ENCODE measurements around the gene GABARAPL1.
A peak's percentile ranks its signal among the peaks of the same experiment; 100 is the strongest.

GABARAPL1 gene

DNA sequence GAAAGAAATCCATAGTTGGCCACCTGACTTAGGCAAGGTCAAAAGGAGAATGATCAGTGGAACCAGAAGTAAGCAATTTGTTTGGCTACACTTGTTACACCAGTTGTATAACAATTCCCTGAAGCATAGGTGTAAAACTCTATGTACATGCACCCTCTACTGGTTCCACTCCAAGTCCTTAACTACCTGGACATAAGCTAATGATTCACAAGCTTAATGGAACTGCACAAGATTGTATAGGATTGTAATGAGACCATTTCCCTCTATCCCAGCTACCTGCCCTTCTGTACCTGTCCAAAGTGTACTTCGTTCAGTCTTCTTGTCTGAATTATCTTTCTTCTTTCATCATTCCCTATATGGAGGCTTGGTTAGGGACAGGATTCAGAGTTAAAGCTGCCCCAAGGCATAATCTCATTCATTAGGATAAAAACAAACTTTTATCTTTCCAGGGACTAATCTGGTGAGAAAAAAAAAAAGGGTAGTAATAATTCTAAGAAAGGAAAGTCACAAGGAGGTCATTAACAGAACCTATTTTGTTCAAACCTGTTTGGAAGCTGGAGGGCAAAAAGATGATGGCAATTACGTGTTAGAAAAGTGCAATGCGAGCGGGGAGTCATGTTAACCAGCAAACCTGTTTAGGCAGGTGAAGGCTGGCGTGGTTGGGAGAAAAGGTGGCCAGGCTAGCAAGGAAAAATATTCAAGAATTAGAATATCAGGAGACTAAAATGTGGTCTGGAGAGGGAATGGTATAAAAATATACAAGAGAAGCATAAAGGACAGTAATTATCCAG lies 36.6 kb upstream of the GABARAPL1 start:
- H3K27me3 ChIP-seq (ENCODE audit: control insufficient read depth in 3 of 3, insufficient read depth in 3 of 3, low read depth in 1 of 3, low read length in 3 of 3), result peaks cover 0 to 12% (median 0%) of the 10 kb centered on the region in 3 experiments
- no CpG with 5 or more reads among the region's 5 CpGs for WGBS, 2 donors (ENCODE audit: extremely low coverage in 2 of 2, insufficient read length in 2 of 2, insufficient replicate concordance in 1 of 2)
- no peak overlapping the region for H2BK12ac ChIP-seq (ENCODE audit: low read length)
- H3K14ac ChIP-seq (ENCODE audit: low read length), result no peak overlapping the region
- H3K4me2 ChIP-seq (ENCODE audit: insufficient read depth, low read length, poor library complexity, severe bottlenecking), result no peak overlapping the region
- H2AFZ ChIP-seq (ENCODE audit: low read length), result no peak overlapping the region
- no peaks in the 10 kb centered on the region for H3K79me1 ChIP-seq (ENCODE audit: low read depth, low read length)
- no peak overlapping the region for H2BK5ac ChIP-seq (ENCODE audit: low read length)
- H3K9ac ChIP-seq (ENCODE audit: low read depth, low read length, poor library complexity), result no peak overlapping the region
- H4K91ac ChIP-seq (ENCODE audit: low read depth, low read length, poor library complexity), result no peak overlapping the region
- no peaks in the 10 kb centered on the region for H3K4me1 ChIP-seq (ENCODE audit: control insufficient read depth in 2 of 2, insufficient read depth in 1 of 2, low read depth in 1 of 2, low read length in 2 of 2)
- DNase-seq (ENCODE audit: low spot score), result no peak
- H2AK5ac ChIP-seq (ENCODE audit: low read depth, low read length), result no peak overlapping the region
- H3K18ac ChIP-seq (ENCODE audit: low read length), result no peak overlapping the region
- no peak overlapping the region for H3K27ac ChIP-seq (replicated peaks; ENCODE audit: low read length)
- no peak overlapping the region for H2BK120ac ChIP-seq (ENCODE audit: low read depth, low read length)
- H3K23ac ChIP-seq (ENCODE audit: low read depth, low read length, poor library complexity), result no peak overlapping the region
- H2BK15ac ChIP-seq (ENCODE audit: low read length), result no peak overlapping the region
- H3K9me3 ChIP-seq (replicated peaks in 1 of 2; ENCODE audit: control insufficient read depth in 2 of 2, insufficient read depth in 1 of 2, low read depth in 1 of 2, low read length in 2 of 2), result no peaks in the 10 kb centered on the region
- no peak overlapping the region for H3K4me3 ChIP-seq (ENCODE audit: low read length in 2 of 2)
- H3K4ac ChIP-seq (ENCODE audit: low read length), result no peak overlapping the region
- H4K8ac ChIP-seq (ENCODE audit: low read depth, low read length), result no peak overlapping the region
- H3K36me3 ChIP-seq (replicated peaks in 1 of 2; ENCODE audit: control insufficient read depth in 2 of 2, insufficient read depth in 2 of 2, low read length in 2 of 2), result no peaks in the 10 kb centered on the region

DNA sequence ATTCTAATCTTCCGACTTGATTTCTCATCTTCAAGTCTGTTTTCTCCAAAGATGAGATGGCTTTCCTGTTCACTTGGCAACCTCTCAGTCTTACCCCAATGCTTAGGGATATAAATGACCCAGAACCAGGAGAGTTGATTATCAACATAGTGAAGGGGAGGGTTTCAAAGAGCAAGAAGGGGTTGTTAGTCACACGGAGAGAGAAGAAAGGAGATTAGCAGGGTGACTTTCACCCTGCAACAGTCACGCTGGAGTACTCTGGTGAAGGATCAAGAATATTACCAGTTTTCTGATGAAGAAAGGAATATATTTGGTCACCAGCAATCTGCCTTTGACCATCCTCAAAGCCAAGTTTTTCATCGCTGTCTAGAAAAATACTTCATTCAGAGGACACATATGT lies 33.9 kb upstream of the GABARAPL1 start, which contains the start of gene TMEM52B:
Gene TMEM52B, plus strand, starts transcription at position 212 of the 400 bp plus-strand sequence. CDS start 543 bp downstream, outside the sequence.
- Histone ChIP-seq H3K14ac (ENCODE audit: low read length) (no peak within 1 kb of the TSS), H3K4me2 (ENCODE audit: insufficient read depth, low read length, poor library complexity, severe bottlenecking) (no peak within 1 kb of the TSS), H3K27me3 (ENCODE audit: control insufficient read depth in 3 of 3, insufficient read depth in 3 of 3, low read depth in 1 of 3, low read length in 3 of 3) (peaks cover 0 to 12% (median 0%) of the 10 kb centered on the region in 3 experiments), H4K91ac (ENCODE audit: low read depth, low read length, poor library complexity) (no peak within 1 kb of the TSS), H2BK15ac (ENCODE audit: low read length) (no peak within 1 kb of the TSS), H3K27ac (replicated peaks; ENCODE audit: low read length) (no peak within 1 kb of the TSS), H3K9ac (ENCODE audit: low read depth, low read length, poor library complexity) (no peak within 1 kb of the TSS), H2BK120ac (ENCODE audit: low read depth, low read length) (no peak within 1 kb of the TSS), H3K18ac (ENCODE audit: low read length) (no peak within 1 kb of the TSS), H3K23ac (ENCODE audit: low read depth, low read length, poor library complexity) (no peak within 1 kb of the TSS), H3K4ac (ENCODE audit: low read length) (no peak within 1 kb of the TSS), H3K9me3 (replicated peaks in 1 of 2; ENCODE audit: control insufficient read depth in 2 of 2, insufficient read depth in 1 of 2, low read depth in 1 of 2, low read length in 2 of 2) (no peaks in the 10 kb centered on the region), H3K4me1 (ENCODE audit: control insufficient read depth in 2 of 2, insufficient read depth in 1 of 2, low read depth in 1 of 2, low read length in 2 of 2) (no peaks in the 10 kb centered on the region), H2BK12ac (ENCODE audit: low read length) (no peak within 1 kb of the TSS), H3K4me3 (ENCODE audit: low read length in 2 of 2) (no peak within 1 kb of the TSS), H3K79me1 (ENCODE audit: low read depth, low read length) (no peaks in the 10 kb centered on the region), H3K36me3 (replicated peaks in 1 of 2; ENCODE audit: control insufficient read depth in 2 of 2, insufficient read depth in 2 of 2, low read length in 2 of 2) (no peaks in the 10 kb centered on the region), H4K8ac (ENCODE audit: low read depth, low read length) (no peak within 1 kb of the TSS), H2BK5ac (ENCODE audit: low read length) (no peak within 1 kb of the TSS), H2AK5ac (ENCODE audit: low read depth, low read length) (no peak within 1 kb of the TSS), H2AFZ (ENCODE audit: low read length) (peak within 1 kb of the TSS; percentile 35)
- DNase-seq (ENCODE audit: low spot score), result no peak
- no CpG with 5 or more reads among the region's 4 CpGs for WGBS, 2 donors (ENCODE audit: extremely low coverage in 2 of 2, insufficient read length in 2 of 2, insufficient replicate concordance in 1 of 2)

DNA sequence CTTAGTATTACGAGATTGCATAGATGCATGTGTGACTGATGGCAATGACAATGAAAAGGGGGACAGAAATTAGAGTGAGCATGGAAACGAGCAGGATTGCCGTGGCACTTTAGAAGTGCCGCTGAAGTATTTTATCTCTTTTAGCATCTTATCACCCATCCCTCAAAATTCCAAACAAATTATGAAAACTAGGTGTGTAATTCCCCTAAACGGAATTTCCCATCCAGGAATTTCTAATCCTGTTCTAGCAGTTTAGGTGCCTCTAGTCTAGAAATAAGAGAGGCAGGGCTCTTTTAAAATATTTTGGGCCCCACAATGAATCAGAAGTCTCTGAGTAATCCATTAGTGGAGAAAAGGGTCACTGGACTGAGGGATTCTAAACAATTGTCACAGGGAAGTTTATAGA lies 32.9 kb upstream of the GABARAPL1 start:
- H2AFZ ChIP-seq (ENCODE audit: low read length), result no peak overlapping the region
- no peak overlapping the region for H3K18ac ChIP-seq (ENCODE audit: low read length)
- no CpG with 5 or more reads among the region's 5 CpGs for WGBS, 2 donors (ENCODE audit: extremely low coverage in 2 of 2, insufficient read length in 2 of 2, insufficient replicate concordance in 1 of 2)
- no peak overlapping the region for H4K8ac ChIP-seq (ENCODE audit: low read depth, low read length)
- no peak for DNase-seq (ENCODE audit: low spot score)
- no peak overlapping the region for H2BK12ac ChIP-seq (ENCODE audit: low read length)
- no peak overlapping the region for H2BK15ac ChIP-seq (ENCODE audit: low read length)
- H4K91ac ChIP-seq (ENCODE audit: low read depth, low read length, poor library complexity), result no peak overlapping the region
- no peak overlapping the region for H3K4me3 ChIP-seq (ENCODE audit: low read length in 2 of 2)
- H3K27me3 ChIP-seq (ENCODE audit: control insufficient read depth in 3 of 3, insufficient read depth in 3 of 3, low read depth in 1 of 3, low read length in 3 of 3), result peaks cover 0 to 12% (median 0%) of the 10 kb centered on the region in 3 experiments
- peaks cover 1% of the 10 kb centered on the region for H3K79me1 ChIP-seq (ENCODE audit: low read depth, low read length)
- H3K27ac ChIP-seq (replicated peaks; ENCODE audit: low read length), result no peak overlapping the region
- no peak overlapping the region for H2AK5ac ChIP-seq (ENCODE audit: low read depth, low read length)
- no peak overlapping the region for H3K9ac ChIP-seq (ENCODE audit: low read depth, low read length, poor library complexity)
- no peak overlapping the region for H3K23ac ChIP-seq (ENCODE audit: low read depth, low read length, poor library complexity)
- H3K4me2 ChIP-seq (ENCODE audit: insufficient read depth, low read length, poor library complexity, severe bottlenecking), result no peak overlapping the region
- H2BK120ac ChIP-seq (ENCODE audit: low read depth, low read length), result no peak overlapping the region
- H2BK5ac ChIP-seq (ENCODE audit: low read length), result no peak overlapping the region
- no peak overlapping the region for H3K4ac ChIP-seq (ENCODE audit: low read length)
- no peaks in the 10 kb centered on the region for H3K4me1 ChIP-seq (ENCODE audit: control insufficient read depth in 2 of 2, insufficient read depth in 1 of 2, low read depth in 1 of 2, low read length in 2 of 2)
- no peaks in the 10 kb centered on the region for H3K9me3 ChIP-seq (replicated peaks in 1 of 2; ENCODE audit: control insufficient read depth in 2 of 2, insufficient read depth in 1 of 2, low read depth in 1 of 2, low read length in 2 of 2)
- H3K14ac ChIP-seq (ENCODE audit: low read length), result no peak overlapping the region
- no peaks in the 10 kb centered on the region for H3K36me3 ChIP-seq (replicated peaks in 1 of 2; ENCODE audit: control insufficient read depth in 2 of 2, insufficient read depth in 2 of 2, low read length in 2 of 2)

DNA sequence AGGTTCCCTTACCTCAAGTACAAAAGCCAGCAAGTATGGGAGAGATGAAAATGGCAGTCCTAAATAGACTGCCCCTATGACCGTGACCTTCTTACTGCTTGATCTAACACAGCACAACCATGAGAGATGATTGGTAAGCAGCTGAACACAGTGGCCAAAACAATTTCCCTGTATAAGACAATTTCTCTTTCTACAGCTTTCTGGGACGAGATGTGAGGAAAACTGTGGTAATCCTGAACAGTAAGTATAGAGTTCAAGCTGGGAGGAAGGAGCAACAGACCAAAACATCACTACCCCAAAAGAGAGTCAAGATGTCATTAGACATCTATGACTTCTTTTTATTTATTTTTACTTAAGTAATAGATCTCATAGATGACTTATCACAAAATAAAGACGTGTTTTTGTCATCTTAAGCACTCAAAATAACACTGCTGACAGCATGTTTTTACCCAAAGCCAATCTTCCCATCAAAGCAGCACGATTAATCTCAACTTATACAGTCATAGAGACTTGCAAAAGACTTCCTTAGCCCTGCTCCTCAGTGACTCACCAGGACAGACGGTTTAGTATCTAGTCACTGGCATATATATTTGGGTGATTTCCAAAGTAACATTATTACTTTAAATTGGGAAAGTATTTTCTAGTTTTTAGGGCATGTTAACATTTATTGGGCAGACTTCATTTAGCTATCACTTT lies 30.2 kb upstream of the GABARAPL1 start:
- Histone ChIP-seq H2AFZ (ENCODE audit: low read length) (no peak overlapping the region), H3K18ac (ENCODE audit: low read length) (no peak overlapping the region), H3K23ac (ENCODE audit: low read depth, low read length, poor library complexity) (no peak overlapping the region), H3K4ac (ENCODE audit: low read length) (no peak overlapping the region), H2AK5ac (ENCODE audit: low read depth, low read length) (no peak overlapping the region), H3K27ac (replicated peaks; ENCODE audit: low read length) (no peak overlapping the region), H3K4me2 (ENCODE audit: insufficient read depth, low read length, poor library complexity, severe bottlenecking) (no peak overlapping the region), H2BK5ac (ENCODE audit: low read length) (no peak overlapping the region), H3K4me3 (ENCODE audit: low read length in 2 of 2) (no peak overlapping the region), H2BK120ac (ENCODE audit: low read depth, low read length) (no peak overlapping the region), H3K36me3 (replicated peaks in 1 of 2; ENCODE audit: control insufficient read depth in 2 of 2, insufficient read depth in 2 of 2, low read length in 2 of 2) (no peaks in the 10 kb centered on the region), H3K14ac (ENCODE audit: low read length) (no peak overlapping the region), H3K9ac (ENCODE audit: low read depth, low read length, poor library complexity) (no peak overlapping the region), H4K91ac (ENCODE audit: low read depth, low read length, poor library complexity) (no peak overlapping the region), H4K8ac (ENCODE audit: low read depth, low read length) (no peak overlapping the region), H2BK15ac (ENCODE audit: low read length) (no peak overlapping the region), H3K27me3 (ENCODE audit: control insufficient read depth in 3 of 3, insufficient read depth in 3 of 3, low read depth in 1 of 3, low read length in 3 of 3) (peaks cover 0 to 12% (median 0%) of the 10 kb centered on the region in 3 experiments), H2BK12ac (ENCODE audit: low read length) (no peak overlapping the region), H3K9me3 (replicated peaks in 1 of 2; ENCODE audit: control insufficient read depth in 2 of 2, insufficient read depth in 1 of 2, low read depth in 1 of 2, low read length in 2 of 2) (no peaks in the 10 kb centered on the region), H3K79me1 (ENCODE audit: low read depth, low read length) (peaks cover 3% of the 10 kb centered on the region), H3K4me1 (ENCODE audit: control insufficient read depth in 2 of 2, insufficient read depth in 1 of 2, low read depth in 1 of 2, low read length in 2 of 2) (no peaks in the 10 kb centered on the region)
- no CpG with 5 or more reads among the region's 5 CpGs for WGBS, 2 donors (ENCODE audit: extremely low coverage in 2 of 2, insufficient read length in 2 of 2, insufficient replicate concordance in 1 of 2)
- no peak for DNase-seq (ENCODE audit: low spot score)

All from neuronal stem cell (in vitro differentiated cells).